ENCODE data around the gene ALOX12.
A peak's percentile ranks its signal among the peaks of the same experiment; 100 is the strongest.
"Not testable (repeated sequence)": the region's sequence is repeated elsewhere in the genome, so short reads cannot be mapped to it uniquely, and the experiment has no call there.

Gene ALOX12, protein sequence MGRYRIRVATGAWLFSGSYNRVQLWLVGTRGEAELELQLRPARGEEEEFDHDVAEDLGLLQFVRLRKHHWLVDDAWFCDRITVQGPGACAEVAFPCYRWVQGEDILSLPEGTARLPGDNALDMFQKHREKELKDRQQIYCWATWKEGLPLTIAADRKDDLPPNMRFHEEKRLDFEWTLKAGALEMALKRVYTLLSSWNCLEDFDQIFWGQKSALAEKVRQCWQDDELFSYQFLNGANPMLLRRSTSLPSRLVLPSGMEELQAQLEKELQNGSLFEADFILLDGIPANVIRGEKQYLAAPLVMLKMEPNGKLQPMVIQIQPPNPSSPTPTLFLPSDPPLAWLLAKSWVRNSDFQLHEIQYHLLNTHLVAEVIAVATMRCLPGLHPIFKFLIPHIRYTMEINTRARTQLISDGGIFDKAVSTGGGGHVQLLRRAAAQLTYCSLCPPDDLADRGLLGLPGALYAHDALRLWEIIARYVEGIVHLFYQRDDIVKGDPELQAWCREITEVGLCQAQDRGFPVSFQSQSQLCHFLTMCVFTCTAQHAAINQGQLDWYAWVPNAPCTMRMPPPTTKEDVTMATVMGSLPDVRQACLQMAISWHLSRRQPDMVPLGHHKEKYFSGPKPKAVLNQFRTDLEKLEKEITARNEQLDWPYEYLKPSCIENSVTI

DNA sequence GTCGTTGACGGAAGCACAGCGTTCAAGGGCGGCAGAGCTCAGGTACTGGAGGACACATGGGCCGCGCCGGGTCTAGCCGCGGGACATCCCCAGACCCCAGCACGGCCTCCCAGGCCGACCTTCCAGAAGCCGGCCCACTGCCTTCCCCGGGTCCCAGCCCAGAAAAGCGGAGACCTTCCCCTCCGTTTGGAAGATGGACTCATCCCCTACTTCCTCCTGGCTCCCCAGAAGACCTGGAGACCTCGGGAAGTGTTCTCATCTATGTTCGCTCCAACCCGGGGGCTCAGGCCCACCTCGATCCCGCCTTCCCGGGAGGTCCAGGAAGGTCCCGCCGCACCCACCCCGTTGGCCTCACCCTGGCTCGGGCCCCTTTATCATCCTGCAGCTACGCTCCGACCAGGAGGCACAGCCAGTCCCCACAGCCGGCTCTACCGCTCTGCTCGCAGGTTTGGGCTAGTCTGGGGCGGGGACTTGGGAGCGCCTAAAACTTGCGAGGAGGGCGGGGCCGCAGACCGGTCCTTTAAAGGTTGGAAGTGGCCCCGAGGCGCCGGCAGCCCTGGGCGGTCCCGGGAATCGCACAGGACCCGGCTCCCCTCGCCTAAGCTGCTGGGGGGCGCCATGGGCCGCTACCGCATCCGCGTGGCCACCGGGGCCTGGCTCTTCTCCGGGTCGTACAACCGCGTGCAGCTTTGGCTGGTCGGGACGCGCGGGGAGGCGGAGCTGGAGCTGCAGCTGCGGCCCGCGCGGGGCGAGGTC is at the start of gene ALOX12:
TSS of gene ALOX12 (plus strand) at position 550 of the 756 bp plus-strand sequence. CDS start at position 619, 69 bp downstream.
- DNase-seq (ENCODE audit: low read depth): no peak

DNA sequence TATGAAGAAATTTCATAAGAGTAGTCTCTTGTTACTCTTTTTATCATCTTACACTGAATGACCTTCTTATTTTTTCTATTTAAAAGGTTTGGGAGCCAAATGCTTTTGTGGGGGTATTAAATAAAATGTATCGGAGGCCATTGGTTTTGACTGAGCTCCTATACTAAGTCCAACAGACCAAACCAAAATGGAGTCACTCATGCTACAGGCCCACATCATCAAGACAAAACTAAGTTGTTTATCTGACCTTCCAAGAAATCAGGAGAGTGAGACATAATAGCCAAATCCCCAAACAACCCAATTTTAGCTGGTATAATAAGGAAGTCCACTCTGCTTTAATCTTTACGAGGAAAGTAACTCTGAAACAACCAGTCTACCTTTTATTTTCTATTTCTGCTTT is 48.1 kb upstream of the ALOX12 start:
- DNase-seq (ENCODE audit: low read depth): no peak

DNA sequence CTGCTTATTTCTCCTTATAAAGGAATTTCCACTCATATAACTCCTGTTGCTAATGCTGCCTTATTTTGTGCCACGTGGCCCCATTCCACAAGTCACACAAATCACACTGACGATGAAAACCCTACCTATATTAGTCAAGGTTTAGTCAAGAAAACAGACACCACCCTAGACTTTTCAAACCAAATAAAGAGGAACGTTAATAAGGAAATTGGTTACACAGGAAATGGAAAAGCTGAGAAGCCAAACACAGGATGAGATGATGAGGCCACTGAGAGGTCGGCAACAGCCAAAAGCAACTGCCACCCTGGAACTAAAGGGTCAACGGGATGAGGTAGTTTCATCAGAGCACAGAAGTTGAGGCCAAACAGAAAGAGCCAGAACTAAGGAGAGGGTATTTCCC is 47.3 kb upstream of the ALOX12 start:
- no peak for DNase-seq (ENCODE audit: low read depth)

DNA sequence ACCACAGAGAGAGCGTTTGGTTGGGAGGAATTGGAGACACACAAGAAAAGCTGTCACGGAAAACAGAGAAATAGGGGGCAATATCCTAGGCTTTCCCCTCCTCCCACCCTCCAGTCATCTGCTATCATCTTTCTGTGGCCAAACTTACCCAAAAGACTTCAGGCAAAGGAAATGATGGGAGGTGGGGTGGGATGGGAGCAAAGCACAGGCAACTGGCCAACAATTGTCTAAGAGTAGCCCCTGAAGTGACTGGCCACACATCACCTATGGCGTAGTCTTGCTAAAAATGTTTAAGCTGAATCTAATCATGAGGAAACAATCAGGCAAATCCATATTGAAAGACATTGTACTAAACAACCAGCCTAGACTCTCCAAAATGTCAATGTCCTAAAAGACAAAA is 46.9 kb upstream of the ALOX12 start:
- DNase-seq (ENCODE audit: low read depth): no peak

DNA sequence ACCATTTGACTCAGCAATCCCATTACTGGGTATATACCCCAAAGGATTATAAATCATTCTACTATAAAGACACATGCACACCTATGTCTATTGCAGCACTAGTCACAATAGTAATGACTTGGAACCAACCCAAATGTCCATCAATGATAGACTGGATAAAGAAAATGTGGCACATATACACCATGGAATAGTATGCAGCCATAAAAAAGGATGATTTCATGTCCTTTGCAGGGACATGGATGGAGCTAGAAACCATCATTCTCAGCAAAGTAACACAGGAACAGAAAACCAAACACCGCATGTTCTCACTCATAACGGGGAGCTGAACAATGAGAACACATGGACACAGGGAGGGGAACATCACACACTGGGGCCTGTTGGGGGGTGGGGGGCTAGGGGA is 44.9 kb upstream of the ALOX12 start:
- DNase-seq (ENCODE audit: low read depth): not testable (repeated sequence)

DNA sequence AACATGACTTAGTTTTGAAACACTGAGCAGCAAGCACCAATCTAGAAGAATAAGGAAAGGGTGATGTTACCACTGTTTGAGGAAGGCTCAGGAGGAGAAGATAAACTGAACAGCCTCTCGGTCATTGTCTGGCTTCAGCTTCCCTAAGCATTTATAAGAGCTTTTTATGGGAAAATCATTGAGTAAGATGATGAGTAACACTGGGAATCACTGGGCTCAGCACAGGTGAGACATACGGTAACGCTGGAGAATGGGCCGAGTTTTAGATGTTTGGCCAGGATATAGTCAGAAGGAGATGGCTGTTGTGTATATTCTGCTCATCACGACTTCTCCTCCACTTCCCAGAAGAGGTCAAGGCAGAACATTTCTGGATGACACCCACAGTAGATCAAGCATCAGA is 42.2 kb upstream of the ALOX12 start:
- DNase-seq (ENCODE audit: low read depth): no peak

DNA sequence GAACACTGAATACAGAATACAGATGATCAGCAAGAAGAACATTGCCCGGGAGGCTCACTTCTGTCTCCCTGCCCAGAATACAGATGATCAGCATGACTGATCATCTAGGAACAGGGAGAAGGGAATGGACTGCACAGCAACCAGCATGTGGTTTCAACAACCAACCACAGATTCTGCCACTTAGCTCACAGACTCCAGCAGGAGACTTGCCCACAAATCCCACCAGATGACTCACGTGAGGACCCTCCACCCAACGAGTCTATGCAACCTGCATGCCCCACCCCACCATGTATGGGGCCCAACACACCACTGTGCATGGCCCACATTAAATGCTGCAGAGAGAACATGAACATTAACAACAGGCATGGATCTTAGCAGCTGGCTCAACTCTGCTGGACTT is 36.1 kb upstream of the ALOX12 start:
- DNase-seq (ENCODE audit: low read depth): no peak

DNA sequence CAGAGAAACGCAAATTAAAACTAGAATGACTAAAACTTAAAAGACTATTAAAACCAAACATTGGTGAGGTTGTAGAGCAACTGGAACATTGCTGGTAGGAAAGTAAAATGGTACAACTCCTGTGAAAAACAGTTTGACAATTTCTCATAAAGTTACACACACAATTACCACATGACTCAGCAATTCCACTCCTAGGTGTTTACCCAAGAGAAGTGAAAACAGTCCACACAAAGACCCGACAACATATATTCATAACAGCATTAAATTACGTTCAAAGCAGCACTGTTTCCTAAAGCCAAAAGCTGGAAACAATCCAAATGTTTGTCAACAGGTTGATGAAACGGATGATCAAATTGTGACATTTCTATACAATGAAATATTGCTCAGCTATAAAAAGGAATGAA is 26.5 kb upstream of the ALOX12 start:
- no peak for DNase-seq (ENCODE audit: low read depth)

DNA sequence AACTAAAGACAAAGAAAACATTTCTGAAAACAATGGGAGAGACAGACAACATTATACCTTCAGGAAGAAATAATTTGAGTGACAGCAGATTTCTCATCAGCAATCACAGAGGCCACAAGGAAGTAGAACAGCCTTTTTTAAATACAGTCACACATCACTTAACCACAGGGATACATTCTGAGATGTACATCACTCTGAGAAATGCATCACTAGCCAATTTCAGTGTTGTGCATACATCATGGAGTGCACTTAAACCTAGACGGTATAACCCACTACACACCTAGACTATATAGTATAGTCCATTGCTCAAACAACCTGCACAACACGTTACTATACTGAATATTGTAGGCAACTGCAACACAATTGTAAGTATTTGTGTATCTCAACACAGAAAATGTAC is 24.9 kb upstream of the ALOX12 start:
- DNase-seq (ENCODE audit: low read depth): no peak

DNA sequence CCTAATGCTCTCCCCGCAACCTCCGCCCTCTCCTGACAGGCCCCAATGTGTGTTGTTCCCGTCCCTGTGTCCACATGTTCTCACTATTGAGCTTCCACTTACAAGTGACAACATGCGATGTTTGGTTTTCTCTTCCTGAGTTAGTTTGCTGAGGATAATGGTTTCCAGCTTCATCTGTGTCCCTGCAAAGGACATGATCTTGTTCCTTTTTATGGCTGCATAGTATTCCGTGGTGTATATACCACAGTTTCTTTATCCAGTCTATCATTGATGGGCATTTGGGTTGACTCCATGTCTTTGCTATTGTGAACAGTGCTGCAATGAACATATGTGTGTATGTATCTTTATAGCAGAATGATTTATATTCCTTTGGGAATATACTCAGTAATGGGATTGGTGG is 16.4 kb upstream of the ALOX12 start:
- not testable (repeated sequence) for DNase-seq (ENCODE audit: low read depth)

DNA sequence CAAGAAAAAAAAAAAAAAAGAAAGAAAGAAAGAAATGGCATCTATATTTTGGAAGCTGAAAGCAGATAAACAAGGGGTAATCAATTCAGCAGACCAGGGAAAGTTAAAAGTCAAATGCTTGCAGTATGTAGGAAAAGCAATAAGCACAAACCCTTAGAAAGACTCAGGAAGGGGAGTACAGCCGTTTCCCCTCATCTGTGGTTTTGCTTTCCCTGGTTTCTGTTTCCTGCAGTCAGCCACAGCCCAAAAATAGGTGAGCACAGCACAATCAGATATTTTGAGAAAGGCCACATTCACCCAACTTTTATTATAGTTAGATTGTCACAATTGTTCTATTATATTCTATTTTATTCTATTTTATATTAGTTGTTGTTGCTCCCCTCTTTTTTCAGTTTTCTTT is 14.4 kb upstream of the ALOX12 start:
- DNase-seq (ENCODE audit: low read depth): no peak

DNA sequence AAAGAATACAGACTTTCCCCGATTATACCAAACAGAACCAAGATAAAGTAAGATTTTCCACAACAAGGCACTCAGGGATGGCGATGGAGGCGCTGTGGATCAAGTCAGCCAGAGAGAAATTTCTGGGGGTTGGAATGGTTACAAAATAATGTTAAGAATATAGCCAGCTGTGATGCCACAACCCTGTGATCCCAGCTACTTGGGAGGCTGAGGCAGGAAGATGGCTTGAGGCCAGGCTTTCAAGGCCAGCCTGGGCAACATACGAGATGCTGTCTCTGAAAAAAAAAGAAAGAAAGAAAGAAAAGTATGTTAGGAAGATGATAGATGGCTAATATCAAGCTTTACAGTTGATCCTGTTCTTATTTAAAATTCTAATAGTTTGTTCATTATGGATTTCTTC is 10.6 kb upstream of the ALOX12 start:
- no peak for DNase-seq (ENCODE audit: low read depth)

DNA sequence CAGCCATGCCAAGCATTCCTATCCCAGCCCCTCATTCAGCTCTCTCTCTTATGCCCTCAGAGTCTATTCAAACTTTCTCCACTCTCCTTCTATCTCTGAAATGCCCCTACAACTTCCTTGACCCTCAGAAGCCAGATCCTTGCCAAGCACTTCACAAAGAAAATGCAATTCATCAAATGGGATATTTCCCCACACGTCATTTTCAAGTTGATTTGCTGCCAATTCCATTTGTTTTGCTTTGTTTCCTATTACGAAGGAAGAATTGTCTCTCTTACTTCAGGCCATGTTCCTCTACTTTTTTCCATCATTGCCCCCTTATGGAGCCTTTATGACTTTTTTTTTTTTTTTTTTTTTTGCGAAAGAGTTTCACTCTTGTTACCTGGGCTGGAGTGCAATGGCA is 9.2 kb upstream of the ALOX12 start:
- no peak for DNase-seq (ENCODE audit: low read depth)

DNA sequence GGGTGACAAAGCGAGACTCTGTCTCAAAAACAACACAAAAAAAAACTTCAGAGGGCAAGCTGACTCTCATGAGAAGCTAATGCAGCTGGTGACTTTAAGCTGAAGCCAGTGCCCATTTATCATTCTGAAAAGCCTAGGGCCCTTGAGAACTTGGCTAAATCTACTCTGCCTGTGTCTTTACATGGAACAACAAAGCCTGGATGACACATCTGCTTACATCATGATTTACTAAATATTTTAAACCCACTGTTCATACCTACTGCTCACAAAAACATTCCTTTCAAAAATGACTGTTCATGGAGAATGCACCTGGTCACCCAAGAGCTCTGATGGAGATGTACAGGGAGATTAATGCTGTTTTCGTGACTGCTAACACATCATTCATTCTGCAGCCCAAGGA is 6.1 kb upstream of the ALOX12 start:
- no peak for DNase-seq (ENCODE audit: low read depth)

DNA sequence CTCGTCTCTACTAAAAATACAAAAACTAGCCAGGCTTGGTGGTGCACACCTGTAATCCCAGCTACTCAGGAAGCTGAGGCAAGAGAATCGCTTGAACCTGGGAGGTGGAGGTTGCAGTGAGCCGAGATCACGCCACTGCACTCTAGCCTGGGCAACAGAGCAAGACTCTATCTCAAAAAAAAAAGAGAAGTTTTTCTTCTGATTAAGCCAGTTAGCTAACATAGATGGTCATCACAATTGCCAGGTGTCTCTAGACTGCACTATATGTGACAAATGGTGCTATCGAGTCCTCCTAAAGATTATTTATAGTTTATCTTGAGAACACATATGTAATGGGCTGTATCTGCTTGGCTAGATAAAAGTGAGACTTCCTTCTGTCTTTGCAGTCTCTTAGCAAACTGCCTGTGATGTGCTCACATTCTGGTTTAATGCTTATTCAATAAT is 2.2 kb upstream of the ALOX12 start:
- not testable (repeated sequence) for DNase-seq (ENCODE audit: low read depth)

DNA sequence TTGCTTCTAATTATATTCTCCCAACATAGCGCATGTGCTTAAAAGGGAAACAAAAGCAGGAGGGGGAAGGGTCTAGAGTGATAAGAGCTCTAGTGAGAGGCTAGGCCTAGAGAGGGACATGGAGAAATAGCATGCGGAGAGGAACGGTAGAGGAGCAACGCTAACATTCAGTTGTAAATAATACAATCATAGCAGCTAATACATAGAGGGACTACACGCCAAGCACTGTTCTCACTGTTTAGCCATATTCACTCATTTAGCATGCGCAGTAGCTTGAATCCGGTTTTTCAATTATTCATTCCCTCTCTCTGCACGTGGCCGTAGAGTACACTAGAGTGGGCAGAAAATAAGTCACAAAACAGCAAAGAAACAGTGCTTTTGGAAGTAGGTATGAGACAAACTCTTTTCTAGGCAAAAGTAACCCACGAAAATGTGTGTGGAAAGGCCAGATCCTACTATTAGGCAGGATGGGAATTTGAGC is 1.7 kb upstream of the ALOX12 start:
- no peak for DNase-seq (ENCODE audit: low read depth)

DNA sequence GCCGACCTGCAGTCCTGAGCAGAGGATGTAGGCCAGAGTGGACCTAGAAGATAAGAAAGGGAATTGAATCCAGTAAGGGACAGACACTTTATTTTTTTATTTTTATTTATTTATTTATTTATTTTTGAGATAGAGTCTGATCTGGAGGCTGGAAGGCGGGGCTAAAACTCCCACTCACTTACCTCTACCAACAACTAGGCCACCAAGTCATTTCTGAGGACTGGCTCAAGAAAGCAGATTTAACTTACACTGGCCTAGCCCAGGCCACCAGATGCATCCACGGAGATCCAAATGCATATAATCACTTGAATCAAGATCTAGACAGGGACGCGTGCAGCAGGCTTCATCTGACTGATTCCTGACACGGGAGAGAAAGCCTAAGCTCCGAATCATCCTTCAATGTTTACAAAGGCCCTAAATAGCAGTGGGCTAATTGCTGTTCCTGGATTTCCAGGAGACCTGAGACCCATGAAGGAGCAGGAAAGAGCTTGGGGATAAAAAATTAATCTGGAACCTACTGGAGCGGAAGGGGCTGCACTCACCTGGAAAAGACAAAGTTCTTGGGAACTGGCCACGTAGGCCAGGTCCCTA is 1.1 kb upstream of the ALOX12 start:
- no peak for DNase-seq (ENCODE audit: low read depth)

DNA sequence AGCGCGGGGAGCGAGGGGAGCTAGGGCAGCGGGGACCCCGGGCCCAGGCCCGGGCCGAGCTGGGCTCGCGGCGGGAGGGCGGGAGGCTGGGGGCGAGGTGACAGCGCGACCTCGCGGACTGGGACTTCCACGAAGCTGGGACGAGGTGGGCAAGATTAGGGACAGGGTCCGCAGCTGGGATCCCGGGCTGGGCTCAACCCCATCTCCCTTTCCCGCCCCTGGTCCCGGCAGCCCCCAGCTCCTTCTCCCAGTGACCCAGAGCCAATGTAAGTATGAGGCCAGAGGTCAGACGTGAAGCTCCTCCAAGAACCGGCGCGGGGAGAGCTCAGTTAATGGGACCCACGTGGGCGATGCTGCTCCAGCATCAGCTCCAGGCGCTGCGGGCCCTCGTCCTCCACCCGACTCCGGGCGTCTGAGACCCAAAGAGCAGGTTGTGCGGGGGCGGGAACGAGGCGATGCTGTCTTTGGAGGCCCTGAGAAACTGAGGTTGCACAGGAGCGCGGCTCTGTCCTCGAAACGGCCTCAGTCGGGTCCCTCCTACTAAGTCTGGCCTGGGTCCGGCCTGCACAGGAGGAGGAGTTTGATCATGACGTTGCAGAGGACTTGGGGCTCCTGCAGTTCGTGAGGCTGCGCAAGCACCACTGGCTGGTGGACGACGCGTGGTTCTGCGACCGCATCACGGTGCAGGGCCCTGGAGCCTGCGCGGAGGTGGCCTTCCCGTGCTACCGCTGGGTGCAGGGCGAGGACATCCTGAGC is 585 bp downstream of the ALOX12 start:
- no peak for DNase-seq (ENCODE audit: low read depth)

DNA sequence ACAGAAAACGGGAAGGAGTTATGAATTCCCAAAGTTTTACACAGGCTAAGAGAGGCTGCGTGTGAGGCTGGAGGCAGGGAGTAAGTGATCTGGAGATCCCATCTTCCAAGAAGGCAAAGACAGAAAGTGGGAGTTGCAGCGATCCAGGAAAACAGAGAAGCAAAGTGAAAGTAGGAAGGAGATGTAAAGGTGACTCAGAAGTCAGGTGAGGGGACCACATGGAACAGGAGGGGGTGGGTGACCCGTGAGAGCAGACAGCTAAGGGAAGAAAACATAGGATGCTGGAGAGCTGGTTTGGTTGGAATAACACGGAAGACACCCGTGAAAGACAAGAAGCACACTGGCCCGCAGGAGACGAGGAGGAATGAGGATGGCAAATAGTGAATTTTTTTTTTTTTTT is 1.3 kb downstream of the ALOX12 start:
- DNase-seq (ENCODE audit: low read depth): no peak

DNA sequence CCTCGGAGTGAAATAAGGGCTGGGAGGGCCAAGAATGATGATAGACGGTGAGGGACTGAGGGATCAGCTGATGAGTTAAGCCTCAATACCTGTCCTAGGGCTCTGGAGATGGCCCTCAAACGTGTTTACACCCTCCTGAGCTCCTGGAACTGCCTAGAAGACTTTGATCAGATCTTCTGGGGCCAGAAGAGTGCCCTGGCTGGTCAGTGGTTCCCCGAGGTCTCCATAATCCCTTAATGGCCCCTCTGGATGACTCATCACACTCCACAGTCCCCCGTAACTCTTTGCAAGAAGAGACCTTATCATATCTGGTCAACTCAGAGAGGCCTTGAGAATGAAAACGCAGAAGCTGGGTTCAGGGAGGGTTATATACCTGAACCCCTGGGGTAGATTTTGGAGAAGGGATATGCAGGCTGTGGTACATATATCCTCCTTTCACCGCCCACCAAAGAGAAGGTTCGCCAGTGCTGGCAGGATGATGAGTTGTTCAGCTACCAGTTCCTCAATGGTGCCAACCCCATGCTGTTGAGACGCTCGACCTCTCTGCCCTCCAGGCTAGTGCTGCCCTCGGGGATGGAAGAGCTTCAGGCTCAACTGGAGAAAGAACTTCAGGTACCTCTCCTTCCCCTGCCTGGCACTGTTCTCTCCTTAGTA is 3.1 kb downstream of the ALOX12 start:
- no peak for DNase-seq (ENCODE audit: low read depth)

DNA sequence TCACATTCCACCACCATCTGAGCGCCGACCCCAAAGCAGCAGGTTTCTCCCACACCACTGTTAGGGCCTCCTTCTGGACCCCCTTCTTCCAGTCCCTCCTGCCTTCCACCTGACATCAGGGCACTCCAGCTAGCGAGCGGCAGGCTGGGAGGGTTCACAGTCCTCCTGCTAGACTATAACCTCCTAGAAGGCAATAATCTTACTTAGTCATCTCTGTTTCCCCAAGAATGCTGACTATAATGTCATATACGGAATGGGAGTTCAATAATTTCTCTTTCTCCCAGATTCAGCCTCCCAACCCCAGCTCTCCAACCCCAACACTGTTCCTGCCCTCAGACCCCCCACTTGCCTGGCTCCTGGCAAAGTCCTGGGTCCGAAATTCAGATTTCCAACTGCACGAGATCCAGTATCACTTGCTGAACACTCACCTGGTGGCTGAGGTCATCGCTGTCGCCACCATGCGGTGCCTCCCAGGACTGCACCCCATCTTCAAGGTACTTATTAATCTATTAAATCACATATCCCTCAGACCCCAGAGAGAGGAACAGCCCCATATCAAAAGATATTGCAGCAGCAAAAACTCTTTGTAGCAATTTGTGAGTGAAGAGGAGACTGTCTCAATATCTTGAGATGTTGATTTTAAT is 5.6 kb downstream of the ALOX12 start:
- DNase-seq (ENCODE audit: low read depth): peak; percentile 16

Measured in fibroblast of the conjunctiva (primary cell).